ENCODE results near the gene CDYL2. TPM values are rescaled to one million over a fixed set of nuclear protein-coding genes. Genes with fewer than 3 reads are reported as not detected.

CDYL2 gene
- total RNA-seq, 1 donor from 2014 or later, result 26.5 TPM

- no peaks in the 10 kb centered on the region for H3K27me3 ChIP-seq (ENCODE audit: insufficient read depth, low read length)
- H3K9me3 ChIP-seq (ENCODE audit: insufficient read depth, low read depth, low read length), result no peaks in the 10 kb centered on the region
Measured at GRCh38 chr16:80680046-80680445, 124.4 kb downstream of the CDYL2 start.

GRCh38 chr16:80674884-80675283, 129.5 kb downstream of the CDYL2 start:
- no peak overlapping the region for H3K27ac ChIP-seq (ENCODE audit: low read depth, low read length)
- no peaks in the 10 kb centered on the region for H3K27me3 ChIP-seq (ENCODE audit: insufficient read depth, low read length)
- no peak overlapping the region for H3K9ac ChIP-seq (ENCODE audit: low read length)
- H3K9me3 ChIP-seq (ENCODE audit: insufficient read depth, low read depth, low read length), result no peaks in the 10 kb centered on the region
- H3K4me2 ChIP-seq (ENCODE audit: low read length), result no peak overlapping the region
- FAIRE-seq (no peak), DNase-seq (ENCODE audit: low read depth) (no peak)
- H3K9me3 Mint-ChIP-seq (ENCODE audit: unreplicated experiment), result no peaks in the 10 kb centered on the region
- no peaks in the 10 kb centered on the region for H3K4me1 Mint-ChIP-seq (ENCODE audit: low read depth, unreplicated experiment)
- no peaks in the 10 kb centered on the region for H3K36me3 ChIP-seq (ENCODE audit: insufficient read depth, low read length)
- no peak overlapping the region for H3K4me3 Mint-ChIP-seq (ENCODE audit: unreplicated experiment)
- H3K4me1 ChIP-seq (ENCODE audit: insufficient read depth, low read length), result no peaks in the 10 kb centered on the region
- H3K79me2 ChIP-seq (ENCODE audit: insufficient read depth, low read length), result no peaks in the 10 kb centered on the region
- peaks cover 17% of the 10 kb centered on the region for H3K36me3 Mint-ChIP-seq (ENCODE audit: low read depth, unreplicated experiment)
- no peaks in the 10 kb centered on the region for H3K27me3 Mint-ChIP-seq (ENCODE audit: low read depth, unreplicated experiment)
- H3K27ac Mint-ChIP-seq (ENCODE audit: unreplicated experiment), result no peak overlapping the region
- TF ChIP-seq EZH2 (IDR thresholded peaks at IDR 0.05; ENCODE audit: insufficient read depth, low read length), result no peak
- TF ChIP-seq CTCF (IDR thresholded peaks at IDR 0.05; ENCODE audit: insufficient read depth, low read depth, low read length), result no peak
- no peak overlapping the region for H2AFZ ChIP-seq (ENCODE audit: low read depth, low read length)
- no peak overlapping the region for H3K4me3 ChIP-seq (ENCODE audit: insufficient read depth, low read depth, low read length)
- H4K20me1 ChIP-seq (ENCODE audit: insufficient read depth, low read length), result peaks cover 9% of the 10 kb centered on the region

More at GRCh38 chr16:80680046-80680445, 124.4 kb downstream of the CDYL2 start:
- no peaks in the 10 kb centered on the region for H3K79me2 ChIP-seq (ENCODE audit: insufficient read depth, low read length)
- DNase-seq (ENCODE audit: low read depth) (no peak), FAIRE-seq (no peak)
- peaks cover 3% of the 10 kb centered on the region for H3K4me1 ChIP-seq (ENCODE audit: insufficient read depth, low read length)
- Mint-ChIP-seq H3K27ac (ENCODE audit: unreplicated experiment) (no peak overlapping the region), H3K4me3 (ENCODE audit: unreplicated experiment) (no peak overlapping the region), H3K36me3 (ENCODE audit: low read depth, unreplicated experiment) (peaks cover 25% of the 10 kb centered on the region), H3K27me3 (ENCODE audit: low read depth, unreplicated experiment) (no peaks in the 10 kb centered on the region), H3K4me1 (ENCODE audit: low read depth, unreplicated experiment) (no peaks in the 10 kb centered on the region), H3K9me3 (ENCODE audit: unreplicated experiment) (no peaks in the 10 kb centered on the region)
- H4K20me1 ChIP-seq (ENCODE audit: insufficient read depth, low read length), result peaks cover 17% of the 10 kb centered on the region
- no peak overlapping the region for H3K27ac ChIP-seq (ENCODE audit: low read depth, low read length)
- TF ChIP-seq EZH2 (IDR thresholded peaks at IDR 0.05; ENCODE audit: insufficient read depth, low read length), result no peak
- no peak for TF ChIP-seq CTCF (IDR thresholded peaks at IDR 0.05; ENCODE audit: insufficient read depth, low read depth, low read length)
- H3K36me3 ChIP-seq (ENCODE audit: insufficient read depth, low read length), result no peaks in the 10 kb centered on the region
- H3K4me3 ChIP-seq (ENCODE audit: insufficient read depth, low read depth, low read length), result no peak overlapping the region
- H3K4me2 ChIP-seq (ENCODE audit: low read length), result no peak overlapping the region
- H2AFZ ChIP-seq (ENCODE audit: low read depth, low read length), result no peak overlapping the region
- no peak overlapping the region for H3K9ac ChIP-seq (ENCODE audit: low read length)

- no peak for FAIRE-seq
Measured at GRCh38 chr16:80672379-80672778, 132.0 kb downstream of the CDYL2 start.

More at GRCh38 chr16:80672379-80672778, 132.0 kb downstream of the CDYL2 start:
- Histone ChIP-seq H3K4me2 (ENCODE audit: low read length) (no peak overlapping the region), H3K36me3 (ENCODE audit: insufficient read depth, low read length) (no peaks in the 10 kb centered on the region), H3K27me3 (ENCODE audit: insufficient read depth, low read length) (no peaks in the 10 kb centered on the region), H3K9me3 (ENCODE audit: insufficient read depth, low read depth, low read length) (no peaks in the 10 kb centered on the region), H3K27ac (ENCODE audit: low read depth, low read length) (no peak overlapping the region), H2AFZ (ENCODE audit: low read depth, low read length) (no peak overlapping the region), H3K4me3 (ENCODE audit: insufficient read depth, low read depth, low read length) (no peak overlapping the region), H3K4me1 (ENCODE audit: insufficient read depth, low read length) (no peaks in the 10 kb centered on the region), H3K9ac (ENCODE audit: low read length) (no peak overlapping the region), H3K79me2 (ENCODE audit: insufficient read depth, low read length) (no peaks in the 10 kb centered on the region), H4K20me1 (ENCODE audit: insufficient read depth, low read length) (peaks cover 9% of the 10 kb centered on the region)
- H3K36me3 Mint-ChIP-seq (ENCODE audit: low read depth, unreplicated experiment), result peaks cover 18% of the 10 kb centered on the region
- TF ChIP-seq CTCF (IDR thresholded peaks at IDR 0.05; ENCODE audit: insufficient read depth, low read depth, low read length), result no peak
- no peak for TF ChIP-seq EZH2 (IDR thresholded peaks at IDR 0.05; ENCODE audit: insufficient read depth, low read length)
- H3K27me3 Mint-ChIP-seq (ENCODE audit: low read depth, unreplicated experiment), result no peaks in the 10 kb centered on the region
- no peaks in the 10 kb centered on the region for H3K4me1 Mint-ChIP-seq (ENCODE audit: low read depth, unreplicated experiment)
- no peak overlapping the region for H3K27ac Mint-ChIP-seq (ENCODE audit: unreplicated experiment)
- DNase-seq (ENCODE audit: low read depth), result no peak
- no peak overlapping the region for H3K4me3 Mint-ChIP-seq (ENCODE audit: unreplicated experiment)
- no peaks in the 10 kb centered on the region for H3K9me3 Mint-ChIP-seq (ENCODE audit: unreplicated experiment)
